Parathyroid adenoma (tissue), 2 donors: ENCODE measurements around the gene YPEL5.

Experiments used
- H2AFZ ChIP-seq: fragments of 300-600 bp; sonication (generic); one replicate; pipeline ENCODE4 v1.7.0; 2017; ENCODE audit warnings: antibody characterized with exemption, mild to moderate bottlenecking
- H3K27ac ChIP-seq: fragments of 300-600 bp; sonication (generic); one replicate; pipeline ENCODE4 v1.7.0; 2017
- H3K27me3 ChIP-seq: fragments of 300-600 bp; sonication (generic); one replicate; pipeline ENCODE4 v1.7.0; 2017; ENCODE audit warnings: low read length; ENCODE audit not compliant: control insufficient read depth, insufficient read depth
- H3K36me3 ChIP-seq: fragments of 300-600 bp; sonication (generic); one replicate; pipeline ENCODE4 v1.7.0; 2017; ENCODE audit warnings: low read length; ENCODE audit not compliant: control insufficient read depth, insufficient read depth
- H3K4me1 ChIP-seq: fragments of 300-600 bp; sonication (generic); one replicate; pipeline ENCODE4 v1.7.0; 2017; ENCODE audit warnings: control low read depth
- H3K4me2 ChIP-seq: fragments of 300-600 bp; sonication (generic); one replicate; pipeline ENCODE4 v1.7.0; 2017; ENCODE audit warnings: low read length
- H3K4me3 ChIP-seq: fragments of 300-600 bp; sonication (generic); one replicate; pipeline ENCODE4 v1.7.0; 2017; ENCODE audit warnings: low read depth, low read length
- H3K79me2 ChIP-seq: fragments of 300-600 bp; sonication (generic); one replicate; pipeline ENCODE4 v1.7.0; 2017; ENCODE audit warnings: control low read depth
- H3K9ac ChIP-seq: fragments of 300-600 bp; sonication (generic); one replicate; pipeline ENCODE4 v1.7.0; 2017; ENCODE audit warnings: mild to moderate bottlenecking
- H3K9me3 ChIP-seq: fragments of 300-600 bp; sonication (generic); one replicate; pipeline ENCODE4 v1.7.0; 2017; ENCODE audit warnings: low read length; ENCODE audit not compliant: control insufficient read depth
- CTCF ChIP-seq: fragments of 300-600 bp; sonication (generic); IDR thresholded peaks from one replicate; pipeline ENCODE4 v1.7.0; 2017; ENCODE audit warnings: antibody characterized with exemption, mild to moderate bottlenecking
- donor health status: primary hyperparathyroidism.

The YPEL5 gene

GRCh38 chr2:30105556-30105955, 41.3 kb upstream of the YPEL5 start:
- H3K36me3 ChIP-seq, result no peaks in the 10 kb centered on the region
- H3K27ac ChIP-seq, result no peak overlapping the region
- TF ChIP-seq CTCF, result no peak
- no peaks in the 10 kb centered on the region for H3K79me2 ChIP-seq
- no peak overlapping the region for H3K4me3 ChIP-seq
- no peaks in the 10 kb centered on the region for H3K27me3 ChIP-seq
- no peaks in the 10 kb centered on the region for H3K9me3 ChIP-seq
- H3K9ac ChIP-seq, result no peak overlapping the region
- no peak overlapping the region for H2AFZ ChIP-seq
- no peak overlapping the region for H3K4me2 ChIP-seq
- H3K4me1 ChIP-seq, result no peaks in the 10 kb centered on the region

- Histone ChIP-seq H3K4me2 (no peak overlapping the region), H3K4me3 (no peak overlapping the region), H3K9ac (no peak overlapping the region), H3K27ac (no peak overlapping the region), H3K27me3 (no peaks in the 10 kb centered on the region), H3K4me1 (no peaks in the 10 kb centered on the region), H2AFZ (no peak overlapping the region), H3K36me3 (no peaks in the 10 kb centered on the region), H3K9me3 (no peaks in the 10 kb centered on the region), H3K79me2 (no peaks in the 10 kb centered on the region)
- TF ChIP-seq CTCF, result no peak
These were observed 40.3 kb upstream of the YPEL5 start for GRCh38 chr2:30106543-30106942.

- Histone ChIP-seq H3K79me2 (no peaks in the 10 kb centered on the region), H3K4me2 (no peak overlapping the region), H3K27ac (no peak overlapping the region), H3K4me1 (no peaks in the 10 kb centered on the region), H3K9me3 (no peaks in the 10 kb centered on the region), H3K27me3 (no peaks in the 10 kb centered on the region), H3K9ac (no peak overlapping the region), H3K4me3 (no peak overlapping the region), H3K36me3 (no peaks in the 10 kb centered on the region), H2AFZ (no peak overlapping the region)
- TF ChIP-seq CTCF, result no peak
These were observed 38.6 kb upstream of the YPEL5 start for GRCh38 chr2:30108192-30108591.

GRCh38 chr2:30108851-30109250, 38.0 kb upstream of the YPEL5 start:
- Histone ChIP-seq H3K4me1 (no peaks in the 10 kb centered on the region), H3K9ac (no peak overlapping the region), H3K27me3 (no peaks in the 10 kb centered on the region), H2AFZ (no peak overlapping the region), H3K4me2 (no peak overlapping the region), H3K36me3 (no peaks in the 10 kb centered on the region), H3K79me2 (no peaks in the 10 kb centered on the region), H3K27ac (no peak overlapping the region), H3K4me3 (no peak overlapping the region), H3K9me3 (no peaks in the 10 kb centered on the region)
- no peak for TF ChIP-seq CTCF

- no peak for TF ChIP-seq CTCF
- Histone ChIP-seq H3K4me3 (no peak overlapping the region), H3K4me2 (no peak overlapping the region), H3K9me3 (no peaks in the 10 kb centered on the region), H3K79me2 (no peaks in the 10 kb centered on the region), H3K4me1 (no peaks in the 10 kb centered on the region), H3K27ac (no peak overlapping the region), H3K9ac (no peak overlapping the region), H2AFZ (no peak overlapping the region), H3K36me3 (no peaks in the 10 kb centered on the region), H3K27me3 (no peaks in the 10 kb centered on the region)
These were observed 37.0 kb upstream of the YPEL5 start for GRCh38 chr2:30109856-30110255.
